ENCODE data around the gene CDC37L1. TPM values are rescaled to one million over a fixed set of nuclear protein-coding genes. Genes with fewer than 3 reads are reported as not detected.

The CDC37L1 gene
- total RNA-seq, 4 donors from 2014 or later, result 12.0 to 24.7 (median 19.8) TPM

- no peaks in the 10 kb centered on the region for H3K27me3 ChIP-seq
- no peaks in the 10 kb centered on the region for H3K9me3 ChIP-seq
- no peak for DNase-seq
- no peaks in the 10 kb centered on the region for H3K36me3 ChIP-seq
- H3K4me3 ChIP-seq, result peak overlapping the region in 2 of 4 donors; percentile 56 to 77
- peaks cover 0 to 24% (median 8%) of the 10 kb centered on the region in 4 donors for H3K4me1 ChIP-seq
- H3K27ac ChIP-seq, result peak overlapping the region; percentile 21 to 89 (median 47)
- no peak for TF ChIP-seq CTCF (IDR thresholded peaks at IDR 0.05)
- TF ChIP-seq POLR2A (IDR thresholded peaks at IDR 0.05), result no peak
Measured at GRCh38 chr9:4665357-4665756, 14.0 kb upstream of the CDC37L1 start.

GRCh38 chr9:4666042-4666699 lies 13.2 kb upstream of the CDC37L1 start, which contains the start of gene SPATA6L:
Gene SPATA6L (minus strand): TSS chr9:4666480. CDS start chr9:4666250, 230 bp downstream.
- no peaks in the 10 kb centered on the region for H3K27me3 ChIP-seq
- H3K4me1 ChIP-seq, result peaks cover 0 to 24% (median 8%) of the 10 kb centered on the region in 4 donors
- no peaks in the 10 kb centered on the region for H3K9me3 ChIP-seq
- peak; percentile 54 to 86 (median 81) for DNase-seq
- peak within 1 kb of the TSS; percentile 26 to 77 (median 48) for H3K4me3 ChIP-seq
- no peaks in the 10 kb centered on the region for H3K36me3 ChIP-seq
- TF ChIP-seq POLR2A (IDR thresholded peaks at IDR 0.05), result peak in 1 of 2 donors; percentile 25
- TF ChIP-seq CTCF (IDR thresholded peaks at IDR 0.05), result peak in 1 of 6 experiments; percentile 7
- H3K27ac ChIP-seq, result peak within 1 kb of the TSS; percentile 41 to 89 (median 66)

GRCh38 chr9:4667681-4668080 lies 11.7 kb upstream of the CDC37L1 start:
- no peak overlapping the region for H3K27ac ChIP-seq

GRCh38 chr9:4668604-4669003 lies 10.8 kb upstream of the CDC37L1 start:
- H3K4me3 ChIP-seq, result no peak overlapping the region
- peaks cover 0 to 16% (median 8%) of the 10 kb centered on the region in 4 donors for H3K4me1 ChIP-seq
- H3K27ac ChIP-seq, result no peak overlapping the region
- no peaks in the 10 kb centered on the region for H3K36me3 ChIP-seq
- no peaks in the 10 kb centered on the region for H3K9me3 ChIP-seq
- H3K27me3 ChIP-seq, result no peaks in the 10 kb centered on the region
- no peak for DNase-seq
- TF ChIP-seq POLR2A (IDR thresholded peaks at IDR 0.05), result no peak
- TF ChIP-seq CTCF (IDR thresholded peaks at IDR 0.05), result no peak

More at GRCh38 chr9:4667681-4668080, 11.7 kb upstream of the CDC37L1 start:
- H3K27me3 ChIP-seq, result no peaks in the 10 kb centered on the region
- no peaks in the 10 kb centered on the region for H3K36me3 ChIP-seq
- H3K9me3 ChIP-seq, result no peaks in the 10 kb centered on the region
- peaks cover 0 to 24% (median 8%) of the 10 kb centered on the region in 4 donors for H3K4me1 ChIP-seq
- H3K4me3 ChIP-seq, result no peak overlapping the region
- TF ChIP-seq POLR2A (IDR thresholded peaks at IDR 0.05) (no peak), CTCF (IDR thresholded peaks at IDR 0.05) (no peak)
- DNase-seq, result no peak

- no peak for DNase-seq
- TF ChIP-seq CTCF (IDR thresholded peaks at IDR 0.05) (no peak), POLR2A (IDR thresholded peaks at IDR 0.05) (no peak)
- H3K36me3 ChIP-seq, result no peaks in the 10 kb centered on the region
Measured at GRCh38 chr9:4669890-4670289, 9.5 kb upstream of the CDC37L1 start.

More at GRCh38 chr9:4669890-4670289, 9.5 kb upstream of the CDC37L1 start:
- H3K4me3 ChIP-seq, result no peak overlapping the region
- H3K27me3 ChIP-seq, result no peaks in the 10 kb centered on the region
- peaks cover 0 to 9% (median 3%) of the 10 kb centered on the region in 4 donors for H3K4me1 ChIP-seq
- no peaks in the 10 kb centered on the region for H3K9me3 ChIP-seq
- no peak overlapping the region for H3K27ac ChIP-seq
